Peyer's patch (tissue), 4 donors: ENCODE measurements around the gene ANGPTL2.

ENCODE experiments used
- POLR2A ChIP-seq, 2 donors: fragments of 450-650 bp; IDR thresholded peaks; one replicate each; pipeline ENCODE4 v1.5.1; 2017; ENCODE audit warnings: antibody characterized with exemption in 2 of 2, mild to moderate bottlenecking in 2 of 2, moderate library complexity in 2 of 2
- TF ChIP-seq, protein P1 (sequence below), 6 experiments: fragments of 450-650 bp in 4 of 6; fragments of 200-600 bp in 2 of 6; sonication (generic) in 1 of 6; IDR thresholded peaks; one replicate each; pipeline ENCODE4 v1.5.1; 2017 to 2019; ENCODE audit warnings: antibody characterized with exemption in 6 of 6, mild to moderate bottlenecking in 3 of 6, moderate library complexity in 1 of 6

DNA sequence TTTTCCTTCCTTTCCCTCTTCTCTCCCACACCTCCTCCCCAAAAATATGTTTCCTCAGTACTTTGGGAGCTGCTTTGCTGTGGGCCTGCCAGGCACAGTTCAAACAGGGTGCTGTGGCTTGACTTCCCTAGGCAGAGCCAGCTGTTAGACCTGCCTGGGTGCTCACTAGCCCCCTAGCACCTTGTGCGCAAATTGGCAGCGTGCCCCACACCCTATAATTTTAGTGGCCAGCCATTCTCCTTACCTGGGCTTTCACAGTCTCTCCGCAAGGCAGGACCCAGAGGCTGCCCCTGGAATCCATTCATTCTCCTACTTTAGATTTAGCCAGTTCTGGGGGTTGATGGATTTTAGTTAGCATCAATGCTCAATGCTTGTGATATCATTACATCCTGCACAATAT lies 72.3 kb downstream of the ANGPTL2 start:
- TF ChIP-seq, protein P1, sequence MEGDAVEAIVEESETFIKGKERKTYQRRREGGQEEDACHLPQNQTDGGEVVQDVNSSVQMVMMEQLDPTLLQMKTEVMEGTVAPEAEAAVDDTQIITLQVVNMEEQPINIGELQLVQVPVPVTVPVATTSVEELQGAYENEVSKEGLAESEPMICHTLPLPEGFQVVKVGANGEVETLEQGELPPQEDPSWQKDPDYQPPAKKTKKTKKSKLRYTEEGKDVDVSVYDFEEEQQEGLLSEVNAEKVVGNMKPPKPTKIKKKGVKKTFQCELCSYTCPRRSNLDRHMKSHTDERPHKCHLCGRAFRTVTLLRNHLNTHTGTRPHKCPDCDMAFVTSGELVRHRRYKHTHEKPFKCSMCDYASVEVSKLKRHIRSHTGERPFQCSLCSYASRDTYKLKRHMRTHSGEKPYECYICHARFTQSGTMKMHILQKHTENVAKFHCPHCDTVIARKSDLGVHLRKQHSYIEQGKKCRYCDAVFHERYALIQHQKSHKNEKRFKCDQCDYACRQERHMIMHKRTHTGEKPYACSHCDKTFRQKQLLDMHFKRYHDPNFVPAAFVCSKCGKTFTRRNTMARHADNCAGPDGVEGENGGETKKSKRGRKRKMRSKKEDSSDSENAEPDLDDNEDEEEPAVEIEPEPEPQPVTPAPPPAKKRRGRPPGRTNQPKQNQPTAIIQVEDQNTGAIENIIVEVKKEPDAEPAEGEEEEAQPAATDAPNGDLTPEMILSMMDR (IDR thresholded peaks at IDR 0.05): no peak
- no peak for TF ChIP-seq POLR2A (IDR thresholded peaks at IDR 0.05)
